ENCODE results near the gene TEX36. TPM values are rescaled to one million over a fixed set of nuclear protein-coding genes. Genes with fewer than 3 reads are reported as not detected.

TEX36 gene
- total RNA-seq, 2 experiments from 2014 or later = not detected

DNA sequence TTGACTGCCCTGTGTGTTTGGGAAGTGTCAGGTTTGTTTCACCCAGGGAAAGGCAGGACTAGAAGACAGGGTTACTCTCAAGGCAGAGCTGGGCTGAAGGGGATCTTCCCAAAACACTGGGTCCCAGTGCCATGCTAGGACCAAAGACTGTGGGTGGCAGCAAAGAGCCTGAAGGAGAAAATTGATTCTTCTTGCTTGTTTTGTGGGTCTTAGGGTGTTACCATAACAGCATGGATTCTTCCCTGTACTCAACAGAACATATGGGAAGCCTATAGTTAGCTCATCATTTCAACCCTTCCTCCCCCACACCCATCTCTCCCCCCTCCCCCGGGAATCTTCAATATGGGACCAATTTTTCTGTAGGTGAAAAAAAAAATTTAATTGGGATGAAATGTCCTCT lies 42.3 kb downstream of the TEX36 start:
- Histone ChIP-seq H3K27me3 (ENCODE audit: control insufficient read depth in 1 of 2, insufficient read depth in 2 of 2, low read length in 2 of 2) (no peaks in the 10 kb centered on the region), H3K27ac (ENCODE audit: low read depth in 1 of 2, low read length in 2 of 2) (no peak overlapping the region), H3K9me3 (ENCODE audit: control insufficient read depth in 1 of 2, insufficient read depth in 1 of 2, low read length in 2 of 2) (no peaks in the 10 kb centered on the region), H3K36me3 (ENCODE audit: insufficient read depth, low read length) (no peaks in the 10 kb centered on the region), H3K4me1 (ENCODE audit: insufficient read depth, low read length) (no peaks in the 10 kb centered on the region), H3K4me3 (ENCODE audit: low read length) (no peak overlapping the region)
- TF ChIP-seq, protein P1, sequence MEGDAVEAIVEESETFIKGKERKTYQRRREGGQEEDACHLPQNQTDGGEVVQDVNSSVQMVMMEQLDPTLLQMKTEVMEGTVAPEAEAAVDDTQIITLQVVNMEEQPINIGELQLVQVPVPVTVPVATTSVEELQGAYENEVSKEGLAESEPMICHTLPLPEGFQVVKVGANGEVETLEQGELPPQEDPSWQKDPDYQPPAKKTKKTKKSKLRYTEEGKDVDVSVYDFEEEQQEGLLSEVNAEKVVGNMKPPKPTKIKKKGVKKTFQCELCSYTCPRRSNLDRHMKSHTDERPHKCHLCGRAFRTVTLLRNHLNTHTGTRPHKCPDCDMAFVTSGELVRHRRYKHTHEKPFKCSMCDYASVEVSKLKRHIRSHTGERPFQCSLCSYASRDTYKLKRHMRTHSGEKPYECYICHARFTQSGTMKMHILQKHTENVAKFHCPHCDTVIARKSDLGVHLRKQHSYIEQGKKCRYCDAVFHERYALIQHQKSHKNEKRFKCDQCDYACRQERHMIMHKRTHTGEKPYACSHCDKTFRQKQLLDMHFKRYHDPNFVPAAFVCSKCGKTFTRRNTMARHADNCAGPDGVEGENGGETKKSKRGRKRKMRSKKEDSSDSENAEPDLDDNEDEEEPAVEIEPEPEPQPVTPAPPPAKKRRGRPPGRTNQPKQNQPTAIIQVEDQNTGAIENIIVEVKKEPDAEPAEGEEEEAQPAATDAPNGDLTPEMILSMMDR (IDR thresholded peaks at IDR 0.05) = no peak
- ATAC-seq (ENCODE audit: poor library complexity) (no peak), DNase-seq (no peak)
- H3K27ac Mint-ChIP-seq = no peak overlapping the region
- H3K27me3 Mint-ChIP-seq = peaks cover 33% of the 10 kb centered on the region
- intact Hi-C loops (cut with DNase I, micrococcal nuclease) = no loop called here
- ChIA-PET CTCF (no interaction called here), POLR2A (no interaction called here)
- H3K9me3 Mint-ChIP-seq = no peaks in the 10 kb centered on the region
- no peak overlapping the region for H3K4me3 Mint-ChIP-seq
- H3K4me1 Mint-ChIP-seq (ENCODE audit: low read depth) = no peaks in the 10 kb centered on the region
- H3K36me3 Mint-ChIP-seq (ENCODE audit: low read depth) = no peaks in the 10 kb centered on the region

DNA sequence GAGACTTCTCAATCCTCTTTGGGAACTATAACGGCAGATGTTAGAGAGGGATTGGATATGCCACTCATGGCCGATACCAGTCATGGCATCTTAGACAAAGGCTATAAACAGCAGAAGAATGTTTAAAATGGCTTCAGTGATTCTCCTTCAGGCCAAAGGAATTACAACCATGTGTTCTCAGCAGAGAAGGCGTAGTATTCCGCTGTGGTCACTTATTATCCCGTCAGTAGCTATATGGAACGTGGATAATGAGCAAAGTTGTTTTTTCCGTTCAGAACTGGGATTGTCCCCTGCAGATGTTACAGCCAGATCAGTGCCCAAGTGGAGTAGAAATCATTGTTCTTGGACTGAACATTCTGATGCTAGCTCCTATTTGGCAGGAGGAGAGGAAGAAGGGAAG lies 43.1 kb downstream of the TEX36 start:
- H3K9me3 Mint-ChIP-seq = no peaks in the 10 kb centered on the region
- Histone ChIP-seq H3K27me3 (ENCODE audit: control insufficient read depth in 1 of 2, insufficient read depth in 2 of 2, low read length in 2 of 2) (no peaks in the 10 kb centered on the region), H3K9me3 (ENCODE audit: control insufficient read depth in 1 of 2, insufficient read depth in 1 of 2, low read length in 2 of 2) (no peaks in the 10 kb centered on the region), H3K27ac (ENCODE audit: low read depth in 1 of 2, low read length in 2 of 2) (no peak overlapping the region), H3K4me1 (ENCODE audit: insufficient read depth, low read length) (no peaks in the 10 kb centered on the region), H3K36me3 (ENCODE audit: insufficient read depth, low read length) (no peaks in the 10 kb centered on the region), H3K4me3 (ENCODE audit: low read length) (no peak overlapping the region)
- DNase-seq = no peak
- ChIA-PET CTCF (no interaction called here), POLR2A (no interaction called here)
- ATAC-seq (ENCODE audit: poor library complexity) = no peak
- H3K36me3 Mint-ChIP-seq (ENCODE audit: low read depth) = no peaks in the 10 kb centered on the region
- TF ChIP-seq, protein P1 (IDR thresholded peaks at IDR 0.05) = no peak
- intact Hi-C loops (cut with DNase I, micrococcal nuclease) = no loop called here
- no peak overlapping the region for H3K4me3 Mint-ChIP-seq
- no peak overlapping the region for H3K27ac Mint-ChIP-seq
- peaks cover 35% of the 10 kb centered on the region for H3K27me3 Mint-ChIP-seq
- no peaks in the 10 kb centered on the region for H3K4me1 Mint-ChIP-seq (ENCODE audit: low read depth)

DNA sequence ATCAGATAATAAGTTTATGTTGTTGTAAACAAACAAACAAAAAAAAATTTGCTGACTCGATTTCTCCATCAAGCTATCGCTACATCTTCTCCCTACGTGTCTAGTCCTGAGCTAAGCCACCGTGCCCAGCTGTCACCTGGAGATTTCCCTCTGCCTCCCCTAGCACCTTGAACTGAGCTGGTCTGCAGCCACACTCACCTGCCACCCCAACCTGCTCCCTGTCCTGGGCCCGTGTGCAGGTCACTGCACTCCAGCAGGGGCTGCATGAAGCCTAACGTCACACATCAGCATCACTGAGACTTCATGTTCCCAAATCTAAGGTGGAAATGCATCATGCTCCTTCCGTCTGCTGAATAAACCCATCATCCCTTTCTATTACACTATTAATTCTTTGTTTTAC lies 44.4 kb downstream of the TEX36 start:
- POLR2A ChIA-PET = no interaction called here
- CTCF ChIA-PET = no interaction called here
- H3K36me3 Mint-ChIP-seq (ENCODE audit: low read depth) = no peaks in the 10 kb centered on the region
- TF ChIP-seq, protein P1 (IDR thresholded peaks at IDR 0.05) = no peak
- peaks cover 39% of the 10 kb centered on the region for H3K27me3 Mint-ChIP-seq
- H3K9me3 ChIP-seq (ENCODE audit: control insufficient read depth in 1 of 2, insufficient read depth in 1 of 2, low read length in 2 of 2) = no peaks in the 10 kb centered on the region
- H3K4me3 Mint-ChIP-seq = no peak overlapping the region
- H3K27me3 ChIP-seq (ENCODE audit: control insufficient read depth in 1 of 2, insufficient read depth in 2 of 2, low read length in 2 of 2) = no peaks in the 10 kb centered on the region
- no peak overlapping the region for H3K4me3 ChIP-seq (ENCODE audit: low read length)
- H3K36me3 ChIP-seq (ENCODE audit: insufficient read depth, low read length) = no peaks in the 10 kb centered on the region
- H3K27ac Mint-ChIP-seq = no peak overlapping the region
- DNase-seq (no peak), ATAC-seq (ENCODE audit: poor library complexity) (no peak)
- H3K4me1 ChIP-seq (ENCODE audit: insufficient read depth, low read length) = no peaks in the 10 kb centered on the region
- intact Hi-C loops (cut with DNase I, micrococcal nuclease) = no loop called here
- H3K27ac ChIP-seq (ENCODE audit: low read depth in 1 of 2, low read length in 2 of 2) = no peak overlapping the region
- no peaks in the 10 kb centered on the region for H3K9me3 Mint-ChIP-seq
- H3K4me1 Mint-ChIP-seq (ENCODE audit: low read depth) = no peaks in the 10 kb centered on the region

Data from CD4-positive, alpha-beta T cell (primary cell).